H7 (cell line): Measurements from ENCODE around the gene MUL1. TPM values are rescaled to one million over a fixed set of nuclear protein-coding genes. Genes with fewer than 3 reads are reported as not detected.

Experiments
- DNase-seq: peaks from one replicate; pipeline ENCODE4 v3.0.0; 2012
- H3K27me3 ChIP-seq: 2 replicates; pipeline ENCODE4 v1.6.0; 2011; ENCODE audit warnings: mild to moderate bottlenecking, low read length; ENCODE audit not compliant: control insufficient read depth, insufficient read depth
- H3K36me3 ChIP-seq: replicated peaks from 2 replicates; pipeline ENCODE4 v1.5.1; 2011; ENCODE audit warnings: low read length; ENCODE audit not compliant: control insufficient read depth, insufficient read depth
- H3K4me3 ChIP-seq: 2 replicates; pipeline ENCODE4 v1.5.1; 2011; ENCODE audit warnings: low read depth, mild to moderate bottlenecking, control low read depth, low read length, moderate library complexity; ENCODE audit not compliant: insufficient read depth
- total RNA-seq: library from RNA; depleted of rRNA; stranded (reverse); fragments of >200 nt; shearing (Covaris generic); gene quantifications from 2 replicates; pipeline ENCODE4 v1.2.3, GENCODE V29; 2014

The MUL1 gene
- total RNA-seq, 1 experiment from 2014 or later: 32.6 TPM

GRCh38 chr1:20474333-20474975, 33.5 kb downstream of the MUL1 start:
- Histone ChIP-seq H3K27me3 (peaks cover 25% of the 10 kb centered on the region), H3K36me3 (no peaks in the 10 kb centered on the region), H3K4me3 (no peak overlapping the region)
- no peak for DNase-seq

GRCh38 chr1:20473894-20474293, 34.1 kb downstream of the MUL1 start:
- H3K36me3 ChIP-seq: no peaks in the 10 kb centered on the region
- H3K4me3 ChIP-seq: no peak overlapping the region
- peaks cover 24% of the 10 kb centered on the region for H3K27me3 ChIP-seq
- DNase-seq: no peak

GRCh38 chr1:20472860-20473711, 34.9 kb downstream of the MUL1 start:
- peak; percentile 93 for DNase-seq
- H3K36me3 ChIP-seq: no peaks in the 10 kb centered on the region
- H3K27me3 ChIP-seq: peaks cover 24% of the 10 kb centered on the region; the same call in 1 of the 2 replicates
- H3K4me3 ChIP-seq: peak overlapping the region; percentile 48

GRCh38 chr1:20472121-20472520, 35.8 kb downstream of the MUL1 start:
- peaks cover 23% of the 10 kb centered on the region; the same call in 1 of the 2 replicates for H3K27me3 ChIP-seq
- DNase-seq: no peak

GRCh38 chr1:20470194-20470593, 37.8 kb downstream of the MUL1 start:
- DNase-seq: no peak
- Histone ChIP-seq H3K36me3 (no peaks in the 10 kb centered on the region), H3K4me3 (no peak overlapping the region), H3K27me3 (peaks cover 21% of the 10 kb centered on the region; the same call in 1 of the 2 replicates)

More at GRCh38 chr1:20472121-20472520, 35.8 kb downstream of the MUL1 start:
- H3K36me3 ChIP-seq: no peaks in the 10 kb centered on the region
- no peak overlapping the region for H3K4me3 ChIP-seq

- Histone ChIP-seq H3K27me3 (peaks cover 26% of the 10 kb centered on the region), H3K36me3 (no peaks in the 10 kb centered on the region), H3K4me3 (no peak overlapping the region)
- DNase-seq: no peak
Observed at GRCh38 chr1:20469406-20470076, 38.4 kb downstream of the MUL1 start.

GRCh38 chr1:20466273-20466672, 41.7 kb downstream of the MUL1 start:
- H3K27me3 ChIP-seq: peaks cover 30% of the 10 kb centered on the region
- no peaks in the 10 kb centered on the region for H3K36me3 ChIP-seq
- H3K4me3 ChIP-seq: no peak overlapping the region
- DNase-seq: no peak

- Histone ChIP-seq H3K36me3 (no peaks in the 10 kb centered on the region), H3K4me3 (no peak overlapping the region), H3K27me3 (peaks cover 30% of the 10 kb centered on the region)
- no peak for DNase-seq
Observed at GRCh38 chr1:20465187-20465586, 42.8 kb downstream of the MUL1 start.

GRCh38 chr1:20463502-20463901, 44.4 kb downstream of the MUL1 start:
- Histone ChIP-seq H3K36me3 (no peaks in the 10 kb centered on the region), H3K4me3 (no peak overlapping the region), H3K27me3 (peaks cover 27% of the 10 kb centered on the region)
- no peak for DNase-seq

GRCh38 chr1:20462397-20462796, 45.6 kb downstream of the MUL1 start:
- DNase-seq: no peak
- no peak overlapping the region for H3K4me3 ChIP-seq
- H3K36me3 ChIP-seq: no peaks in the 10 kb centered on the region
- peaks cover 18% of the 10 kb centered on the region for H3K27me3 ChIP-seq

GRCh38 chr1:20458717-20459116, 49.2 kb downstream of the MUL1 start:
- H3K4me3 ChIP-seq: no peak overlapping the region
- H3K36me3 ChIP-seq: no peaks in the 10 kb centered on the region
- H3K27me3 ChIP-seq: peaks cover 3% of the 10 kb centered on the region
- no peak for DNase-seq

- Histone ChIP-seq H3K36me3 (no peaks in the 10 kb centered on the region), H3K4me3 (no peak overlapping the region), H3K27me3 (no peaks in the 10 kb centered on the region; the same call in 1 of the 2 replicates)
- DNase-seq: no peak
Observed at GRCh38 chr1:20454004-20454403, 53.9 kb downstream of the MUL1 start.

- no peak for DNase-seq
- peaks cover 2% of the 10 kb centered on the region; the same call in 1 of the 2 replicates for H3K27me3 ChIP-seq
- H3K36me3 ChIP-seq: no peaks in the 10 kb centered on the region
- no peak overlapping the region for H3K4me3 ChIP-seq
Observed at GRCh38 chr1:20449735-20450311, 58.1 kb downstream of the MUL1 start.
